HEK293T (cell line): ENCODE results near the gene TNFAIP8L2.

Experiments used
- CTCF ChIA-PET: fragments of 350-600 bp; formaldehyde crosslinking; extraction: SDS; loops from one replicate; lab custom pipeline; 2021; ENCODE audit warnings: antibody characterized with exemption, inconsistent platforms; lab: Yijun Ruan, JAX
- POLR2A ChIA-PET: fragments of 350-600 bp; formaldehyde crosslinking; extraction: SDS; loops from one replicate; lab custom pipeline; 2020; ENCODE audit warnings: antibody characterized with exemption, inconsistent platforms; lab: Yijun Ruan, JAX
- DNase-seq: peaks from one replicate; pipeline ENCODE4 v3.0.0; 2012; ENCODE audit warnings: mixed read lengths; ENCODE audit errors: extremely low spot score
- ARNT ChIP-seq: fragments of 450-650 bp; IDR thresholded peaks from 2 replicates; pipeline ENCODE4 v1.6.1; 2017; ENCODE audit warnings: mild to moderate bottlenecking
- BHLHE40 ChIP-seq: fragments of 450-650 bp; IDR thresholded peaks from 2 replicates; pipeline ENCODE4 v1.6.1; 2016; ENCODE audit warnings: mild to moderate bottlenecking, moderate library complexity, borderline replicate concordance
- CTBP1 ChIP-seq: fragments of 450-650 bp; IDR thresholded peaks from 2 replicates; pipeline ENCODE4 v1.6.1; 2016; ENCODE audit warnings: borderline replicate concordance
- ELF4 ChIP-seq: fragments of 450-650 bp; IDR thresholded peaks from 2 replicates; pipeline ENCODE4 v1.6.1; 2017; ENCODE audit warnings: antibody characterized with exemption
- FOXA1 ChIP-seq: fragments of 450-650 bp; IDR thresholded peaks from 2 replicates; pipeline ENCODE4 v1.6.1; 2016; ENCODE audit warnings: mild to moderate bottlenecking
- FOXK2 ChIP-seq: fragments of 450-650 bp; IDR thresholded peaks from 2 replicates; pipeline ENCODE4 v1.6.1; 2016; ENCODE audit warnings: mild to moderate bottlenecking
- FOXM1 ChIP-seq: fragments of 450-650 bp; IDR thresholded peaks from 2 replicates; pipeline ENCODE4 v1.6.1; 2017; ENCODE audit warnings: mild to moderate bottlenecking, borderline replicate concordance
- HDGF ChIP-seq: fragments of 450-650 bp; IDR thresholded peaks from 2 replicates; pipeline ENCODE4 v1.6.1; 2017; ENCODE audit warnings: antibody characterized with exemption, borderline replicate concordance
- L3MBTL2 ChIP-seq: fragments of 450-650 bp; conservative IDR thresholded peaks from 2 replicates; pipeline ENCODE4 v1.6.1; 2016; ENCODE audit warnings: mild to moderate bottlenecking
- LEF1 ChIP-seq: fragments of 450-650 bp; IDR thresholded peaks from 2 replicates; pipeline ENCODE4 v1.6.1; 2017; ENCODE audit warnings: mild to moderate bottlenecking, borderline replicate concordance
- NFRKB ChIP-seq: fragments of 450-650 bp; IDR thresholded peaks from 2 replicates; pipeline ENCODE4 v1.6.1; 2016; ENCODE audit warnings: mild to moderate bottlenecking, moderate library complexity
- SP1 ChIP-seq: fragments of 450-650 bp; IDR thresholded peaks from 2 replicates; pipeline ENCODE4 v1.6.1; 2017
- SUZ12 ChIP-seq: fragments of 450-650 bp; IDR thresholded peaks from 2 replicates; pipeline ENCODE4 v1.6.1; 2016; ENCODE audit warnings: mild to moderate bottlenecking
- TARDBP ChIP-seq: fragments of 450-650 bp; IDR thresholded peaks from 2 replicates; pipeline ENCODE4 v1.6.1; 2016
- ZNF384 ChIP-seq: fragments of 450-650 bp; IDR thresholded peaks from 2 replicates; pipeline ENCODE4 v1.6.1; 2016
- TF ChIP-seq, protein P1 (sequence below): fragments of 450-650 bp; IDR thresholded peaks from 2 replicates; pipeline ENCODE4 v1.6.1; 2016

TNFAIP8L2 gene

GRCh38 chr1:151131701-151132334, 24.6 kb upstream of the TNFAIP8L2 start:
- TF ChIP-seq SP1 (no peak), FOXM1 (no peak), LEF1 (no peak), BHLHE40 (no peak), ELF4 (no peak), NFRKB (no peak), TARDBP (no peak), ARNT (no peak), L3MBTL2 (no peak), FOXK2 (no peak), HDGF (no peak)
- TF ChIP-seq, protein P1, sequence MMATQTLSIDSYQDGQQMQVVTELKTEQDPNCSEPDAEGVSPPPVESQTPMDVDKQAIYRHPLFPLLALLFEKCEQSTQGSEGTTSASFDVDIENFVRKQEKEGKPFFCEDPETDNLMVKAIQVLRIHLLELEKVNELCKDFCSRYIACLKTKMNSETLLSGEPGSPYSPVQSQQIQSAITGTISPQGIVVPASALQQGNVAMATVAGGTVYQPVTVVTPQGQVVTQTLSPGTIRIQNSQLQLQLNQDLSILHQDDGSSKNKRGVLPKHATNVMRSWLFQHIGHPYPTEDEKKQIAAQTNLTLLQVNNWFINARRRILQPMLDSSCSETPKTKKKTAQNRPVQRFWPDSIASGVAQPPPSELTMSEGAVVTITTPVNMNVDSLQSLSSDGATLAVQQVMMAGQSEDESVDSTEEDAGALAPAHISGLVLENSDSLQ, result no peak
- ChIA-PET CTCF (no interaction called here), POLR2A (no interaction called here)
- no peak for DNase-seq

- DNase-seq, result no peak
- ChIA-PET POLR2A (no interaction called here), CTCF (no interaction called here)
- TF ChIP-seq FOXK2, result no peak
- TF ChIP-seq FOXA1, result no peak
- TF ChIP-seq SUZ12, result no peak
- no peak for TF ChIP-seq BHLHE40
- no peak for TF ChIP-seq ARNT
- no peak for TF ChIP-seq TARDBP
- no peak for TF ChIP-seq SP1
- no peak for TF ChIP-seq NFRKB
- TF ChIP-seq HDGF, result no peak
- TF ChIP-seq LEF1, result no peak
- TF ChIP-seq ELF4, result no peak
- TF ChIP-seq, protein P1, result no peak
- no peak for TF ChIP-seq FOXM1
- no peak for TF ChIP-seq L3MBTL2
- TF ChIP-seq ZNF384, result no peak
- no peak for TF ChIP-seq CTBP1
These were observed 24.0 kb upstream of the TNFAIP8L2 start for GRCh38 chr1:151132335-151133017.

DNA sequence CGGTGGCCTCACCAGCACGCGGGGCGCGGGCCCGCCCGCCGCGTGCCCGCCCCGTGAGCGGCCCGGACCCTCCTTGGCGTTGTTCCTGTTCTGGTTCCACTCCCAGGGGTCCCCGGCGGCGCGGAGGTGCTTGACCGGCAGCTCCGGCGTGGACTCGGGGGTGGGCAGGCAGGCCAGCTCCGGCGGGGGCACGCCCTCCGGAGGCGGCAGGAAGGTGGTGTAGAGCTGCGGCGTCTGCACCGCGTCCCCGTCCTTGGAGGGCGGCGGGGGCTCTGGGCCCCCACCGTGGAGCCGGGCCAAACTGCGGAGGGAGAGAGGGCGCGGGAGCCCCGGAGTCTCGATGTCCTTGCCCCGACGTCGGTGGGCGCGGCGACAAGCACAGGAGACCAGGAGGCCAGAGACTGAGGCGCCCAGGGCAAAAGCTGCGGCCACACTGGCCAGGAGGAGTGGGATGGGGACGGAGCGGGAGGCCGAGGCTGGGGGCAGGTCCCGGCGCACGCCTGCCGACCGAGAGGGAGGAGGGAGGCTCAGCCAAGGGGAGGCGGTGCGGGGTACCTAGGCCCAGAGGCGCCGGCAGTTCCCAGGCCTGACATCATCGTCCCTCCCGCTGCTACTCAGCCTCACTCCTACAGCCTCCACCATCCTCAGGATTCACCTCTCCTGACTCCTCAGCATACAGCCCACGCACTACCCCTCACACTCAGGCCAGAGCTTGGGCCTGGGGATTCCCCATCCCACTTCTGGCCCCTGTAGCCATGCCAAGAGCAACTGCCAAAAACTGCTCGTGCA, 23.2 kb upstream of the TNFAIP8L2 start:
- POLR2A ChIA-PET, result no interaction called here
- CTCF ChIA-PET, result no interaction called here
- DNase-seq, result no peak
- no peak for TF ChIP-seq ELF4
- no peak for TF ChIP-seq FOXM1
- no peak for TF ChIP-seq NFRKB
- no peak for TF ChIP-seq CTBP1
- no peak for TF ChIP-seq L3MBTL2
- no peak for TF ChIP-seq BHLHE40
- no peak for TF ChIP-seq FOXK2
- no peak for TF ChIP-seq TARDBP

GRCh38 chr1:151134396-151134795, 22.1 kb upstream of the TNFAIP8L2 start:
- DNase-seq, result no peak
- ChIA-PET CTCF (interaction anchor here (0.6 to 1.2 kb wide), 2 partner anchors 23 to 35 kb away, joined by 4 to 5 read pairs; no protein-coding TSS in a partner anchor), POLR2A (interaction anchor here (1.4 kb wide), 1 partner anchor 31 kb away, joined by 5 read pairs; no protein-coding TSS in a partner anchor)
- TF ChIP-seq SUZ12 (no peak), CTBP1 (no peak), HDGF (no peak), ELF4 (no peak), NFRKB (no peak)
- TF ChIP-seq, protein P1, result no peak

DNA sequence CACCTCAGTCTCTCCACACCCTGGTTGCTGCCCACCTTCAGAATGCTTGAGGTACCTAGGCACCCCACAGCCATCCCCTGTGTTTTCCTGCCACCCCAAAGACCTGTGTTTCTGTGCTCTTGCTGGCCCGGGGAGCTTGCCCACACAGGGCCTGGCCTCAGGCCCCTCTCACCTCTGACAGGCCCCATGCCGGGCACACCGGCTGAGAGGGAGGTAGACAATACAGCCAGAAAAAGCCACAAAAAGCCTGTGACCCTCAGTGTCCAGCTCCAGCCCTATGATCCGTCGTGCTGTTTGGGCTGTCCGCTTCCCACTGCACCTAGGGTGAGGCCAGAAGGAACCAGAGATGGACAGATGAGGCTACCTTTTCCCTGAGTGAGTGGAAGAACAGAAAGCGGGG, 21.5 kb upstream of the TNFAIP8L2 start:
- CTCF ChIA-PET, result interaction anchor here (0.6 to 1.2 kb wide), 3 partner anchors 22 to 35 kb away, joined by 3 to 5 read pairs (median 4); partner anchors contain the start of gene TNFAIP8L2
- POLR2A ChIA-PET, result interaction anchor here (1.4 kb wide), 1 partner anchor 30 kb away, joined by 5 read pairs; no protein-coding TSS in a partner anchor
- TF ChIP-seq CTBP1, result no peak
- TF ChIP-seq ARNT, result no peak
- no peak for TF ChIP-seq LEF1
- no peak for TF ChIP-seq HDGF
- no peak for TF ChIP-seq FOXA1
- TF ChIP-seq, protein P1, result no peak
- TF ChIP-seq BHLHE40, result no peak
- DNase-seq, result no peak
